Measurements from ENCODE around the gene TMEM217.
"Not testable (repeated sequence)": the region's sequence is repeated elsewhere in the genome, so short reads cannot be mapped to it uniquely, and the experiment has no call there.

- not testable (repeated sequence) for TF ChIP-seq CTCF (conservative IDR thresholded peaks at IDR 0.05 in 1 of 2, IDR thresholded peaks at IDR 0.05 in 1 of 2; ENCODE audit: extremely low read depth in 1 of 2, insufficient read depth in 1 of 2, low read depth in 1 of 2, low read length in 2 of 2); EZH2 (IDR thresholded peaks at IDR 0.05; ENCODE audit: borderline replicate concordance, low read length)
Measured at GRCh38 chr6:37307484-37307883, 49.5 kb upstream of the TMEM217 start.

Data from mammary epithelial cell (primary cell).